ENCODE measurements around the gene TWNK.

DNA sequence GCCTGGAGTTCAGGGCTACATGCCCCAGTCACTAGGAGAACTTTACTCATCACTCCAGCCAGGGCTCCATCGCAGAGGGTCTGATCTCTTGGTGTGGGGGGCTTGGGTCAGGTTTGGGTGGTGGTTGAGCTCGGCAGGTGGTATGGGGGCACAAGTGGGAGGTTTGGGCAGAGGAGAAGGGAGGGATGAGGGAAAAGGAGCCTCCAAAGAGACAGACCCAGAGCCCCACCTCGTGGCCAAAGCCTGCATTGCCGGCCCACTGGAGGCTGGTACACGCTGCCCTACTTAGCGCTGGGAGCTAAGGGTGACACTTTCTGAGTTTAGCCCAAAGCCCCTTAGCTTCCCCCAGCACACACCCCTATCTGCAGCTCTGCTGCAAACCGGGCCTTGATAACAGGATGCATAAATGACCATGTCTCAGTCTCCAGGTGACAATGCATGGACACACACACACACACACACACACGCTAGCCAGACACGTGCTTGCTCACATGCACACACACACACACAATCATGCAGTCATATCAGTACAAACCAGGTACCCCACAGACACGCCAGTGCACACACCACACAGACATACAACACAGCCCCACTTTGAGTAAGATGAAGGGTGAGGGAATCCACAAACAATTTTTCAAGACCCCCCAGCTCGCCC, 27.0 kb downstream of the TWNK start:
- TF ChIP-seq CTCF (IDR thresholded peaks at IDR 0.05; ENCODE audit: insufficient read depth, low read length) (peak; percentile 99), POLR2AphosphoS5 (IDR thresholded peaks at IDR 0.05; ENCODE audit: low read depth) (no peak)

Data from HL-60 (cell line).